Activated B cell treated with CpG ODN at 0.5 μM for 24 hours (primary cell): ENCODE data around the gene SHROOM2. TPM values are rescaled to one million over a fixed set of nuclear protein-coding genes. Genes with fewer than 3 reads are reported as not detected.

Experiments used
- ATAC-seq: fragments of 200-7000 bp; cut with Tn5 transposase; one replicate; pipeline ENCODE4 v1.10.0; 2021; ENCODE audit warnings: low read depth, mild to moderate bottlenecking, moderate library complexity
- CTCF ChIA-PET: fragments of 350-600 bp; sonication (Branson Sonifier 250); formaldehyde crosslinking; loops from one replicate; lab custom pipeline; 2021; ENCODE audit warnings: antibody characterized with exemption; lab: Charles Lee
- POLR2A ChIA-PET: fragments of 350-600 bp; sonication (Branson Sonifier 250); formaldehyde crosslinking; loops from one replicate; lab custom pipeline; 2021; ENCODE audit warnings: antibody characterized with exemption; lab: Charles Lee
- DNase-seq: peaks from one replicate; pipeline ENCODE4 v3.0.0; 2022
- H3K27ac Mint-ChIP-seq: one replicate; pipeline ENCODE4 v1.8.0; 2020; ENCODE audit warnings: mixed read lengths
- H3K27me3 Mint-ChIP-seq: one replicate; pipeline ENCODE4 v1.8.0; 2021; ENCODE audit warnings: mixed read lengths
- H3K36me3 Mint-ChIP-seq: one replicate; pipeline ENCODE4 v1.8.0; 2021; ENCODE audit warnings: low read depth, mixed read lengths
- H3K4me1 Mint-ChIP-seq: one replicate; pipeline ENCODE4 v1.8.0; 2021; ENCODE audit warnings: mixed read lengths
- H3K4me3 Mint-ChIP-seq: one replicate; pipeline ENCODE4 v1.8.0; 2020; ENCODE audit warnings: mild to moderate bottlenecking, mixed read lengths
- H3K9me3 Mint-ChIP-seq: one replicate; pipeline ENCODE4 v1.8.0; 2020; ENCODE audit warnings: mixed read lengths
- CTCF ChIP-seq: fragments of 200-600 bp; IDR thresholded peaks from one replicate; pipeline ENCODE4 v1.8.0; 2022; ENCODE audit warnings: antibody characterized with exemption, mild to moderate bottlenecking
- intact Hi-C: fragments of 100-400 bp; cut with micrococcal nuclease; formaldehyde crosslinking; loops from one replicate; pipeline ENCODE4 v1.15.1; 2024
- total RNA-seq: library from RNA; stranded (reverse); gene quantifications from 2 replicates; pipeline ENCODE4 v1.2.3, GENCODE V29; 2022

SHROOM2 gene
- total RNA-seq, 1 donor from 2014 or later, result not detected

- Mint-ChIP-seq H3K27me3 (no peaks in the 10 kb centered on the region), H3K4me1 (peaks cover 29% of the 10 kb centered on the region), H3K36me3 (no peaks in the 10 kb centered on the region), H3K27ac (no peak overlapping the region), H3K9me3 (no peaks in the 10 kb centered on the region), H3K4me3 (no peak overlapping the region)
- intact Hi-C loops, result loop anchor here (5.0 kb wide), 2 partner anchors 53 to 57 kb away; no protein-coding TSS in a partner anchor
- TF ChIP-seq CTCF, result no peak
- ChIA-PET POLR2A (no interaction called here), CTCF (no interaction called here)
- DNase-seq (no peak), ATAC-seq (no peak)
Measured at GRCh38 chrX:9940421-9940820, 154.2 kb downstream of the SHROOM2 start.

GRCh38 chrX:9942086-9942485 lies 155.9 kb downstream of the SHROOM2 start:
- POLR2A ChIA-PET, result interaction anchor here (0.7 to 1.5 kb wide), 5 partner anchors 11 to 965 kb away, joined by 3 to 8 read pairs (median 6); no protein-coding TSS in a partner anchor
- no peaks in the 10 kb centered on the region for H3K27me3 Mint-ChIP-seq
- intact Hi-C loops, result loop anchor here (1.0 to 5.0 kb wide), 5 partner anchors 11 to 177 kb away; no protein-coding TSS in a partner anchor
- DNase-seq (peak; percentile 26), ATAC-seq (peak; percentile 84)
- no peaks in the 10 kb centered on the region for H3K9me3 Mint-ChIP-seq
- H3K27ac Mint-ChIP-seq, result peak overlapping the region; percentile 25
- peak overlapping the region; percentile 56 for H3K4me3 Mint-ChIP-seq
- peaks cover 29% of the 10 kb centered on the region for H3K4me1 Mint-ChIP-seq
- no peaks in the 10 kb centered on the region for H3K36me3 Mint-ChIP-seq
- CTCF ChIA-PET, result interaction anchor here (1.1 to 1.3 kb wide), 2 partner anchors 170 to 177 kb away, joined by 3 to 5 read pairs; no protein-coding TSS in a partner anchor
- no peak for TF ChIP-seq CTCF

- no peak for TF ChIP-seq CTCF
- ChIA-PET POLR2A (no interaction called here), CTCF (no interaction called here)
- Mint-ChIP-seq H3K36me3 (no peaks in the 10 kb centered on the region), H3K9me3 (no peaks in the 10 kb centered on the region), H3K4me1 (peaks cover 29% of the 10 kb centered on the region), H3K27ac (no peak overlapping the region), H3K27me3 (no peaks in the 10 kb centered on the region), H3K4me3 (no peak overlapping the region)
- DNase-seq, result no peak
- no peak for ATAC-seq
- intact Hi-C loops, result loop anchor here (2.0 to 5.0 kb wide), 3 partner anchors 37 to 56 kb away; no protein-coding TSS in a partner anchor
Measured at GRCh38 chrX:9943420-9943819, 157.2 kb downstream of the SHROOM2 start.

- no peak for TF ChIP-seq CTCF
Measured at GRCh38 chrX:9947131-9947794, 161.0 kb downstream of the SHROOM2 start.

GRCh38 chrX:9948406-9948805 lies 162.2 kb downstream of the SHROOM2 start:
- DNase-seq, result no peak
- ChIA-PET CTCF (no interaction called here), POLR2A (no interaction called here)
- Mint-ChIP-seq H3K4me3 (no peak overlapping the region), H3K9me3 (peaks cover 2% of the 10 kb centered on the region), H3K27me3 (no peaks in the 10 kb centered on the region), H3K27ac (no peak overlapping the region), H3K4me1 (peaks cover 4% of the 10 kb centered on the region), H3K36me3 (no peaks in the 10 kb centered on the region)
- no peak for ATAC-seq
- intact Hi-C loops, result no loop called here
- no peak for TF ChIP-seq CTCF

More at GRCh38 chrX:9947131-9947794, 161.0 kb downstream of the SHROOM2 start:
- CTCF ChIA-PET, result no interaction called here
- POLR2A ChIA-PET, result no interaction called here
- Mint-ChIP-seq H3K36me3 (no peaks in the 10 kb centered on the region), H3K27ac (no peak overlapping the region), H3K9me3 (peaks cover 2% of the 10 kb centered on the region), H3K4me3 (no peak overlapping the region), H3K27me3 (no peaks in the 10 kb centered on the region), H3K4me1 (peaks cover 12% of the 10 kb centered on the region)
- DNase-seq (no peak), ATAC-seq (no peak)
- intact Hi-C loops, result no loop called here
